Stimulated activated effector memory CD8-positive, alpha-beta T cell treated with anti-CD3 and anti-CD28 coated beads, Interleukin-12 subunit alpha, Interleukin-12 subunit beta, amount 100 ng/mL, for 72 hours (primary cell): ENCODE results near the gene FXYD6.
A peak's percentile ranks its signal among the peaks of the same experiment; 100 is the strongest.
"Not testable (repeated sequence)": the region's sequence is repeated elsewhere in the genome, so short reads cannot be mapped to it uniquely, and the experiment has no call there.

Source experiments
- ATAC-seq: fragments of 150-1000 bp; cut with Tn5 transposase; 2 replicates; pipeline ENCODE4 v1.10.0; 2021
- DNase-seq, 2 donors: peaks; one replicate each; pipeline ENCODE4 v3.0.0; 2021 to 2022; ENCODE audit warnings: low spot score in 2 of 2
- H3K27ac Mint-ChIP-seq: one replicate; pipeline ENCODE4 v1.8.0; 2022; ENCODE audit warnings: mild to moderate bottlenecking, mixed read lengths
- H3K36me3 Mint-ChIP-seq: one replicate; pipeline ENCODE4 v1.8.0; 2022; ENCODE audit warnings: mild to moderate bottlenecking, mixed read lengths
- H3K4me1 Mint-ChIP-seq: one replicate; pipeline ENCODE4 v1.8.0; 2022; ENCODE audit warnings: mixed read lengths
- H3K4me3 Mint-ChIP-seq: one replicate; pipeline ENCODE4 v1.8.0; 2022; ENCODE audit warnings: mild to moderate bottlenecking, mixed read lengths
- H3K9me3 Mint-ChIP-seq: one replicate; pipeline ENCODE4 v1.8.0; 2022; ENCODE audit warnings: mixed read lengths

Gene FXYD6

GRCh38 chr11:117870103-117870952 is 6.1 kb downstream of the FXYD6 start:
- Mint-ChIP-seq H3K36me3 (no peaks in the 10 kb centered on the region), H3K9me3 (no peaks in the 10 kb centered on the region), H3K4me3 (no peak overlapping the region), H3K27ac (no peak overlapping the region), H3K4me1 (peaks cover 23% of the 10 kb centered on the region)
- peak; percentile 9 for ATAC-seq
- peak in 1 of 2 donors; percentile 44 for DNase-seq

GRCh38 chr11:117869604-117870003 is 6.9 kb downstream of the FXYD6 start:
- H3K9me3 Mint-ChIP-seq = no peaks in the 10 kb centered on the region
- no peaks in the 10 kb centered on the region for H3K36me3 Mint-ChIP-seq
- H3K4me1 Mint-ChIP-seq = peaks cover 17% of the 10 kb centered on the region
- DNase-seq (no peak), ATAC-seq (no peak)
- no peak overlapping the region for H3K4me3 Mint-ChIP-seq
- H3K27ac Mint-ChIP-seq = no peak overlapping the region

- ATAC-seq (no peak), DNase-seq (peak in 1 of 2 donors; percentile 45)
- no peaks in the 10 kb centered on the region for H3K9me3 Mint-ChIP-seq
- H3K4me1 Mint-ChIP-seq = peaks cover 12% of the 10 kb centered on the region
- no peak overlapping the region for H3K27ac Mint-ChIP-seq
- no peak overlapping the region for H3K4me3 Mint-ChIP-seq
- no peaks in the 10 kb centered on the region for H3K36me3 Mint-ChIP-seq
Measured at GRCh38 chr11:117868815-117869561, 7.5 kb downstream of the FXYD6 start.

- H3K36me3 Mint-ChIP-seq = no peaks in the 10 kb centered on the region
- peaks cover 3% of the 10 kb centered on the region for H3K4me1 Mint-ChIP-seq
- H3K9me3 Mint-ChIP-seq = no peaks in the 10 kb centered on the region
- ATAC-seq = no peak
- no peak for DNase-seq
- no peak overlapping the region for H3K4me3 Mint-ChIP-seq
- no peak overlapping the region for H3K27ac Mint-ChIP-seq
Measured at GRCh38 chr11:117868088-117868487, 8.4 kb downstream of the FXYD6 start.

DNA sequence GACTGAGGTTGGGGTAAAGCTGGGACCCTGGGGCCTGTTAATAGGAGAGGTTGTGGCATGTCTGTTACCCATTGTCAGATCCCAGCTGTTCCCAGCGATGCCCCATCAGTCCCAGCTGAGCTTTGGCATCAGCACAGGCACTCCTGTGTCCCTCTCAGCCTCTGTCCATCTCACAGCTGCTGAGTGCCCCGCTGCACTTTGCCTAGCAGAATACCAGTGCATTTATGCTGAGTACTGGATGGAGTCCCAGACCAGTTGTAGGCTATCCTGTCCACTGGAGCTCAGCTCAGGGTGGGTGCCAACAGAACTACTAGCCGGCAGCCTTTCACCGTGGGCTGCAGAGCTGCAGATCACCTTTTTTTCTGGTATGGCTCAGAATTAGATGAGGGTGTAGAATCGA is 9.9 kb downstream of the FXYD6 start:
- DNase-seq (no peak), ATAC-seq (no peak)
- Mint-ChIP-seq H3K4me1 (peaks cover 6% of the 10 kb centered on the region), H3K4me3 (no peak overlapping the region), H3K9me3 (no peaks in the 10 kb centered on the region), H3K27ac (no peak overlapping the region), H3K36me3 (no peaks in the 10 kb centered on the region)

- not testable (repeated sequence) for H3K27ac Mint-ChIP-seq, H3K9me3 Mint-ChIP-seq, H3K4me3 Mint-ChIP-seq, H3K36me3 Mint-ChIP-seq, DNase-seq, H3K4me1 Mint-ChIP-seq, ATAC-seq
Measured at GRCh38 chr11:117865546-117865945, 10.9 kb downstream of the FXYD6 start.

- H3K4me3 Mint-ChIP-seq = no peak overlapping the region
- ATAC-seq (no peak), DNase-seq (no peak)
- H3K4me1 Mint-ChIP-seq = peaks cover 7% of the 10 kb centered on the region
- no peaks in the 10 kb centered on the region for H3K9me3 Mint-ChIP-seq
- H3K36me3 Mint-ChIP-seq = no peaks in the 10 kb centered on the region
- H3K27ac Mint-ChIP-seq = no peak overlapping the region
Measured at GRCh38 chr11:117863383-117863782, 13.1 kb downstream of the FXYD6 start.

GRCh38 chr11:117862753-117863152 is 13.7 kb downstream of the FXYD6 start:
- no peak for DNase-seq
- no peak overlapping the region for H3K27ac Mint-ChIP-seq
- H3K4me1 Mint-ChIP-seq = peaks cover 7% of the 10 kb centered on the region
- ATAC-seq = no peak
- no peaks in the 10 kb centered on the region for H3K36me3 Mint-ChIP-seq
- no peaks in the 10 kb centered on the region for H3K9me3 Mint-ChIP-seq
- no peak overlapping the region for H3K4me3 Mint-ChIP-seq

DNA sequence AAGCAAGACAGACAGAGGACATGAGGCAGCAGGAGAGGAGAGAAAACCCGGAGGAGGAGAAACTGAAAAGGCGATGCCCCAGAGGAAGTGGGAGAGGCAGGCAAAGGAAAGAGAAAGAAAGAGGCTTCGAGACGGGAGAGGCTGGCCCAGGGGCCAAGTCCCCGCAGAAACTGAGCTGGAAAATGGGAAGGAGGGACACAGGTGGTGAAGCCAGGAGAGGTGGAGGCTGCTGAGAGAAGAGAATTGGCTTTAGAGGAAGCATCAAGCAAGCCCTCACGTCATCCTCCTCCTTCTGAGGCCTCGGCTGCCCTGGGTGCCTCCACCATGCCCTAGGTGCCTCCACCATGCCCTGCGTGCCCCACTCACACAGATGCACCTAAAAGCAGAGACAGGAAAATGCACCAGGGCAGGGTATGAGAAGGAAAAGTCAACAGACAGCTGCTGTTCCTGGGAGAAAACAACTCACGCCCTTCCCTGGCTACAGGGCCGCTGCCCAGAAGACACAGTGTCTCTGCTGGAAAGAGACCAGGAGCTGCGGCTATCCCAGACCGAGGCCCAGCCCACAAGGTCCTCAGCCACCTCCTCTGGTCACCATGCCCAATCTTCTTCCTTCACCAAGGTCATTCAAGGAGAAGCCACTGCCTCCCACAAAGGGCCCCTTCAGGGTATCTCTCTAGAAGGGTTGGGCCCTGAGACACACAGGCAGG is 14.3 kb downstream of the FXYD6 start:
- Mint-ChIP-seq H3K4me3 (no peak overlapping the region), H3K36me3 (no peaks in the 10 kb centered on the region), H3K27ac (peak overlapping the region; percentile 32), H3K9me3 (no peaks in the 10 kb centered on the region), H3K4me1 (peaks cover 7% of the 10 kb centered on the region)
- no peak for DNase-seq
- no peak for ATAC-seq

- H3K4me1 Mint-ChIP-seq = peaks cover 7% of the 10 kb centered on the region
- no peaks in the 10 kb centered on the region for H3K36me3 Mint-ChIP-seq
- peak overlapping the region; percentile 32 for H3K27ac Mint-ChIP-seq
- no peaks in the 10 kb centered on the region for H3K9me3 Mint-ChIP-seq
- ATAC-seq = peak; percentile 19
- no peak for DNase-seq
- H3K4me3 Mint-ChIP-seq = no peak overlapping the region
Measured at GRCh38 chr11:117861151-117862018, 15.1 kb downstream of the FXYD6 start.

DNA sequence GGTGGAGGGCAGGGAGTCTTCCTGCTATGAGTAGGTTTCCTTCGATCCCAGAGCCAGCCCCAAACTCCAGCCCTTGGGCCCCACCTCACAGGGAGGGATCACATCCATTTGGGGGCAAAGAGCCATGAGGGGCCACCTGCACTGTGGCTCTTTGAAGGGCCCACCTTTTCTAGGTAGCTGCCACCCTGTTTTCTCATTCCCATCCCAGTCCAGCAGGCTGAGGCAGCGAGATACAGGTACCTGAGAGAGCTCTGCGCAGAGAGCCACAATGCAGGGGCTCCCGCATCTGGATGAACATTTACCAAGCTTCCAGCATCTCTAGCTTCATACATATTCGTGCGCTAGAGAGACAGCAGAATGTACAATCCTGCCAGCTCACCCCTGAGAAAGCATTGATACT is 16.3 kb downstream of the FXYD6 start:
- Mint-ChIP-seq H3K36me3 (no peaks in the 10 kb centered on the region), H3K27ac (no peak overlapping the region), H3K4me3 (no peak overlapping the region), H3K9me3 (no peaks in the 10 kb centered on the region), H3K4me1 (peaks cover 7% of the 10 kb centered on the region)
- ATAC-seq = no peak
- no peak for DNase-seq

- no peak for DNase-seq
- no peaks in the 10 kb centered on the region for H3K9me3 Mint-ChIP-seq
- ATAC-seq = no peak
- peaks cover 7% of the 10 kb centered on the region for H3K4me1 Mint-ChIP-seq
- H3K4me3 Mint-ChIP-seq = no peak overlapping the region
- H3K27ac Mint-ChIP-seq = no peak overlapping the region
- no peaks in the 10 kb centered on the region for H3K36me3 Mint-ChIP-seq
Measured at GRCh38 chr11:117859488-117860112, 16.9 kb downstream of the FXYD6 start.

DNA sequence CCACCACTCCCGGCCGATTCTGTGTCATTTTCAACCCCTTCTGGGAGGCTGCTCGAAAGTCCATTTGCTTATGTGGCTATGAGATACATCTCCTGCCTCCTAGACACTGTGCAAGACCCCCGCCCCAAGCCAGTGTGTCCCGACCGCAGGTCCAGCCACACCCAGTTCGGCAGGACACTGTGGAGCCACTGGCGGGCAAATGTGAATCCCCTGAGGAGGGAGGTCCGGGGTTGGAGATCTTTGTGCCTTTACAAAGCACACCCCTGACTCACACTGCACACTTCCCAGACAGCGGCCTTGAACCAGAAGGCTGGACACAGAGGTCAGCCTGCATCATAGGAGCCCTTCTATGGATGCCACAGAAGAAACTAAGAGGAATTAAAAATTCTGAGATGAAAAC is 17.4 kb downstream of the FXYD6 start:
- Mint-ChIP-seq H3K4me1 (peaks cover 7% of the 10 kb centered on the region), H3K36me3 (no peaks in the 10 kb centered on the region), H3K4me3 (no peak overlapping the region), H3K27ac (no peak overlapping the region), H3K9me3 (no peaks in the 10 kb centered on the region)
- ATAC-seq (no peak), DNase-seq (no peak)

DNA sequence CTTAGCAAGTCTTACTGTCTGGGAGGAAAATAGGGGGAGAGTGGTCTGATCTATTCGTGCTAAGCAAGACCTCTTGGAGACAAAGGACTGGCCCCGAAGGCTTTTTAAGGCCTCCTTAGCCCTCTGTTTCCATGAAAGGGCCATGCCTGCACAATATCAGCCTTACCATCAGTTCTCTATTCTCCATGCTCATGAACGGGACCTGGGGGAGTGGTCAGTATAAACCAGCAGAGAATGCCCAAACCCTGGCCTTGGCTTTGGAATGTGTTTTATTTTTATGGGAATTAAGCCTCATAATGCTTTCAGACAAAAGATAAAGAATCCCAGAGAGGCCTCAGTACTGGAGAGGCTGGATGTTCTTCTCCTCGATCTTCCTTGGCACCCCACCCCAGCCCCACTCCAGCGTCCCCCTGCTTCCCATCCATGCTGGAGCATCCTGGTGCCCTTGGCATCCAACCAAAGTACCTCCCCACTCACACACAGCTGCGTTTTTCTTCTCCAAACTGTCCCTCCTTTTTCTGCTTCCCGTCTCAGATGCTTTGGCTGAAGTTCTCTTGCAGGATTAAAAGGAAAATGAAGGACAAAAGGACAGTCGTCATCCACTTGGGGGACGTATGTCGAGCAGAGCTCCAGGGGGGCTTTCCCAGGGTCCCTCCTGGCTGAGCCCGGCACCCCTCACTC is 18.6 kb downstream of the FXYD6 start:
- Mint-ChIP-seq H3K4me1 (peaks cover 7% of the 10 kb centered on the region), H3K27ac (no peak overlapping the region), H3K36me3 (no peaks in the 10 kb centered on the region), H3K9me3 (no peaks in the 10 kb centered on the region), H3K4me3 (no peak overlapping the region)
- no peak for ATAC-seq
- no peak for DNase-seq
